Right atrium auricular region (tissue), 2 donors: ENCODE results near the gene EEF1A1. TPM values are rescaled to one million over a fixed set of nuclear protein-coding genes. Genes with fewer than 3 reads are reported as not detected.

Experiments
- DNase-seq: peaks from one replicate; pipeline ENCODE4 v3.0.0-alpha.2; 2019; ENCODE audit warnings: low spot score
- H3K27ac ChIP-seq, 2 donors: fragments of 200-600 bp; sonication (generic); 1 replicate in 1 of 2; 2 replicates in 1 of 2; pipeline ENCODE4 v1.5.1; 2016 to 2019
- H3K27me3 ChIP-seq, 2 donors: fragments of 200-600 bp; sonication (generic); one replicate each; pipeline versions ENCODE4 v1.5.1 to v1.6.0; 2017 to 2019
- H3K36me3 ChIP-seq: fragments of 200-600 bp; sonication (generic); one replicate; pipeline ENCODE4 v1.5.1; 2016
- H3K4me1 ChIP-seq, 2 donors: fragments of 200-600 bp; sonication (generic); one replicate each; pipeline versions ENCODE4 v1.5.1 to v1.6.0; 2017 to 2019
- H3K4me3 ChIP-seq, 2 donors: fragments of 200-600 bp; sonication (generic); 1 replicate in 1 of 2; 2 replicates in 1 of 2; pipeline ENCODE4 v1.5.1; 2017 to 2019; ENCODE audit warnings: mild to moderate bottlenecking in 1 of 2, moderate library complexity in 1 of 2
- H3K9me3 ChIP-seq, 2 donors: fragments of 200-600 bp; sonication (generic); one replicate each; pipeline ENCODE4 v1.5.1; 2019
- CTCF ChIP-seq, 2 donors: fragments of 200-600 bp; sonication (generic); IDR thresholded peaks; one replicate each; pipeline ENCODE4 v1.5.1; 2019; ENCODE audit warnings: antibody characterized with exemption in 2 of 2
- total RNA-seq, 2 donors: library from RNA; depleted of rRNA; stranded (reverse); fragments of >200 nt; gene quantifications; one replicate each; pipeline ENCODE4 v1.1.0, GENCODE V29; 2016

The EEF1A1 gene
- total RNA-seq, 2 donors from 2014 or later = 4,165 to 5,616 TPM

- H3K27ac ChIP-seq = no peak overlapping the region
- no peak for DNase-seq
- no peaks in the 10 kb centered on the region for H3K4me1 ChIP-seq
- no peaks in the 10 kb centered on the region for H3K36me3 ChIP-seq
- H3K27me3 ChIP-seq = no peaks in the 10 kb centered on the region
- no peaks in the 10 kb centered on the region for H3K9me3 ChIP-seq
- H3K4me3 ChIP-seq = no peak overlapping the region
- no peak for TF ChIP-seq CTCF (IDR thresholded peaks at IDR 0.05)
Observed at GRCh38 chr6:73538116-73538779, 17.4 kb upstream of the EEF1A1 start.

GRCh38 chr6:73537677-73538076 lies 16.8 kb upstream of the EEF1A1 start:
- no peaks in the 10 kb centered on the region for H3K4me1 ChIP-seq
- no peak overlapping the region for H3K27ac ChIP-seq
- no peak for DNase-seq
- no peaks in the 10 kb centered on the region for H3K27me3 ChIP-seq
- H3K4me3 ChIP-seq = no peak overlapping the region
- no peaks in the 10 kb centered on the region for H3K9me3 ChIP-seq
- no peak for TF ChIP-seq CTCF (IDR thresholded peaks at IDR 0.05)
- H3K36me3 ChIP-seq = no peaks in the 10 kb centered on the region

GRCh38 chr6:73534628-73535027 lies 13.8 kb upstream of the EEF1A1 start:
- H3K4me3 ChIP-seq = no peak overlapping the region
- H3K36me3 ChIP-seq = no peaks in the 10 kb centered on the region
- no peak for DNase-seq
- H3K4me1 ChIP-seq = no peaks in the 10 kb centered on the region
- H3K27ac ChIP-seq = no peak overlapping the region
- no peaks in the 10 kb centered on the region for H3K9me3 ChIP-seq
- no peak for TF ChIP-seq CTCF (IDR thresholded peaks at IDR 0.05)
- no peaks in the 10 kb centered on the region for H3K27me3 ChIP-seq

GRCh38 chr6:73532293-73532692 lies 11.5 kb upstream of the EEF1A1 start:
- Histone ChIP-seq H3K27ac (no peak overlapping the region), H3K36me3 (no peaks in the 10 kb centered on the region), H3K4me1 (no peaks in the 10 kb centered on the region), H3K4me3 (no peak overlapping the region), H3K27me3 (no peaks in the 10 kb centered on the region), H3K9me3 (no peaks in the 10 kb centered on the region)
- no peak for DNase-seq
- no peak for TF ChIP-seq CTCF (IDR thresholded peaks at IDR 0.05)

- Histone ChIP-seq H3K9me3 (no peaks in the 10 kb centered on the region), H3K27me3 (no peaks in the 10 kb centered on the region), H3K36me3 (no peaks in the 10 kb centered on the region), H3K4me3 (no peak overlapping the region), H3K4me1 (peaks cover 0 to 5% of the 10 kb centered on the region in 2 donors), H3K27ac (no peak overlapping the region)
- DNase-seq = peak; percentile 42
- no peak for TF ChIP-seq CTCF (IDR thresholded peaks at IDR 0.05)
Observed at GRCh38 chr6:73528897-73529296, 8.1 kb upstream of the EEF1A1 start.
